NCI-H345 (cell line): Measurements from ENCODE around the gene SLC44A4.
"Not testable (repeated sequence)": the region's sequence is repeated elsewhere in the genome, so short reads cannot be mapped to it uniquely, and the experiment has no call there.

Experiments
- DNase-seq: peaks from one replicate; lab custom pipeline; 2025; lab: John Stamatoyannopoulos, UW

Gene SLC44A4

DNA sequence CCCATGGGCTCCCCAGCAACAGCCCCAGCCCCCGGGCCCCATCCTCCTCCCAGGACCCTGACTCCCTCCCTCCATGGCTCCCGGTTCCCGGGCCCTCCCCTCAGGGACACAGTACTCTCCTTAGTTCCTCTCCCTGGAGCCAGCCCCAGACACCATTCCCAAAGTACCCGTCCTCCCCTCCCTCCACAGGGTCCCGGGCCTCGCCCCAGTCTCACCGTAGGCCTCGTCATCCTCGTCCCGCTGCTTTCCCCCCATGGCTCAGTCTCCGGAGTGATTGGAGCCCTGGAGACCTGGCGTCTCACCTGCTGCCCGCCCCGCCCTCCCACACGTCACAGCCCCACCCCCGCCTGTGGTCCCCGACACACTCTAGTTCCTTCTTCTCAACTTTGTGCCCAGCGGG lies at the start of gene SLC44A4:
SLC44A4 (minus strand) TSS at position 272 of the 400 bp plus-strand sequence; CDS start at position 255, 17 bp downstream.
- DNase-seq = no peak

DNA sequence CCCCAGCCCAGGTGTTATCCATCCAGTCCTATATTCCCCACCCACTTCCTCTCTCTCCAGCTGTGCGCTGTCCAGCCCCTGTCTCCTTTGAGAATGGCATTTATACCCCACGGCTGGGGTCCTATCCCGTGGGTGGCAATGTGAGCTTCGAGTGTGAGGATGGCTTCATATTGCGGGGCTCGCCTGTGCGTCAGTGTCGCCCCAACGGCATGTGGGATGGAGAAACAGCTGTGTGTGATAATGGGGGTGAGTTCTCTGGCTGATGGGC lies 49.8 kb upstream of the SLC44A4 start:
- no peak for DNase-seq

DNA sequence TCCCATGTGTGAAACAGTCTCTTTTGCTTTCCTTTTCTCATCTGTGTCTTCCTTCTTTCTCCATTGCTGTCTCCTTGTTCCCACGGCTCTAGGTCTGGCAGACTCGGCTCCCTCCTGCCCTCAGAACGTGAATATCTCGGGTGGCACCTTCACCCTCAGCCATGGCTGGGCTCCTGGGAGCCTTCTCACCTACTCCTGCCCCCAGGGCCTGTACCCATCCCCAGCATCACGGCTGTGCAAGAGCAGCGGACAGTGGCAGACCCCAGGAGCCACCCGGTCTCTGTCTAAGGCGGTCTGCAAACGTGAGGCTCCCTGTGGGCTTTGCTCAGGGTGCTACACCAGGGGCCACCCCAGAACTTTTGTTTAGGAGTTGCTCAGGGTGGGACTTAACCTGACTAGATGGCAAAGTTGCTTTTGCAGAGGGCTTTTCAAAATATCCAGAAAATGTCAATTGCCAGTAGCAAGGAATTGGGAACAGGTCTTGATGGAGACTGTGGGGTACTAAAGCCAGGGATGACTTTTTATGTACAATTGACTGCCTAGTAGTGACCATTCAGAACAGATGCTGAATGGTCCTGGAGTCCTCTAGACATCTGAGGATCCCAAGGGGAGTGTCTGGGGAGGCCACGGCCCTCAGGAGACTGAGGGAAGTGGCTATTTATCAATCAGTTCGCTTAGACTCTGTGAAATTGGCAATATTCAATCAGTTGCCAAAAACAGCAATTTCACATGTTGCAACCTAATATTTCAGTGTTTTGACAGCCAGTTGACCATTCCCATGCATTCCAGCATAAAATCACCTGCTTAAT lies 49.3 kb upstream of the SLC44A4 start:
- no peak for DNase-seq

DNA sequence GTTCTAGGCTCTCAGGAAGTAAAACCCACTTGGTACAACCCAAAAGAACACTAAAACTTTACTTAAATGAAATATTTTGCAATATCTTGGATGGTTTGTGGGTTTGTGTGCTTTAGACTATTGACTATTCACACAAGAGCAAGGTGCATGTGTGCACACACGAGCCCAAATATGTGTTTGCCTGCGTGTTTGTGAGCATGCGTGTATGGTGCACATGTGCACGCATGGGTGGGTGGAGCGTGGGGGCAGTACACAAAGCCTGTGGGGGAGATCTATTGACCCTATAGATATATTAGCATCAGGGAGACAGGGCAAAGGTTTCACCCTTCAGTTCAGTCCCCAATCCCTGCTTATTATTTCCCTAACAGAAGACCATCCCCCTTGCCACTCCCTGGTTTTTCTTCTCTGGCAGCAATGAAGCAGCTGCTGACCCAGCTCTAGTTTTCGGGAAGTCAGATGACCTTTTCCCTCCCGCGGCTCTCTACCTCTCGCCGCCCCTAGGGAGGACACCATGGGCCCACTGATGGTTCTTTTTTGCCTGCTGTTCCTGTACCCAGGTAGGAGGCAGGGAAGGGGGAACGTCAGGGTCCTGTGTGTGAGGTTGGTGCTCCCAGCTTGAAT lies 48.6 kb upstream of the SLC44A4 start, which contains the start of gene C2:
C2 (plus strand) TSS at position 476 of the 621 bp plus-strand sequence; CDS start at position 512, 36 bp downstream.
- DNase-seq = no peak

DNA sequence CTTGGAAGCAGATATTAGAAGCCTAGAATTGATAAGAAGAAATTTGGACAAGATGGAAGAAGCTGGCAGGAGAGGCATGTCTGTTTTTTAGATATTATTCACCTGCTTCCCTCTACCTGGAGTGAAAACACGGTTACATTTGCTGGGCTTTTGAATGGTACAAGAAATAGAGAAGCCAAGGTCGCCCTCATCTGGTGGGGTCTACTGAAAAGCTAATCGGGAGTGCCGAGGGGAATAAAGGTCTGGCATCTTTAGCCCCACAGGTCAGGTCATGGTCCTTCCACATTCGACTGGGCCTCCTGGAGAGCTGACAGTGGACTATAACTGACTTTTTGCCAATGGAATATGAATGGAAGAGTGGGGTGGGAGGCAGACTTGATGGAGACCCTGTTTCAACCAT lies 44.1 kb upstream of the SLC44A4 start:
- peak; percentile 19 for DNase-seq

DNA sequence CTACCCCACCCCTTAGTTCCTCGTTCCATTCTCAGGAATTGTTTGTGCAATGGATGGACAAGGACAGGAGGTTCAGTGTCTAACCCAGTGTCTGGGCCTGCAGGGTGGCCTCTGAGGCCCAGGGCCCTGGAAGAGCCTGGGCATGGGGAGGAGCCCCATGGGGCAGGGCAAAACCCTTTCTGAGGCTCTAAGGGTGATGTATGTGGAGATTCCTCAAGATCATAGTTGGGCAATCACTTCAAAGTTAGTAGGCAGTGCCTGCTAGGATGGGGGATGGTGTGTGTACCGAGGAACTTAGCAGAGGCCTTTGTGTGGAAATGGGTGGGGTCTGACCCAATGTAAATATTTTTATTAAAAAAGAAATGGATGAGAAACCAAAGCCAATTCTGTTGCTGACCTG lies 42.0 kb upstream of the SLC44A4 start:
- no peak for DNase-seq

DNA sequence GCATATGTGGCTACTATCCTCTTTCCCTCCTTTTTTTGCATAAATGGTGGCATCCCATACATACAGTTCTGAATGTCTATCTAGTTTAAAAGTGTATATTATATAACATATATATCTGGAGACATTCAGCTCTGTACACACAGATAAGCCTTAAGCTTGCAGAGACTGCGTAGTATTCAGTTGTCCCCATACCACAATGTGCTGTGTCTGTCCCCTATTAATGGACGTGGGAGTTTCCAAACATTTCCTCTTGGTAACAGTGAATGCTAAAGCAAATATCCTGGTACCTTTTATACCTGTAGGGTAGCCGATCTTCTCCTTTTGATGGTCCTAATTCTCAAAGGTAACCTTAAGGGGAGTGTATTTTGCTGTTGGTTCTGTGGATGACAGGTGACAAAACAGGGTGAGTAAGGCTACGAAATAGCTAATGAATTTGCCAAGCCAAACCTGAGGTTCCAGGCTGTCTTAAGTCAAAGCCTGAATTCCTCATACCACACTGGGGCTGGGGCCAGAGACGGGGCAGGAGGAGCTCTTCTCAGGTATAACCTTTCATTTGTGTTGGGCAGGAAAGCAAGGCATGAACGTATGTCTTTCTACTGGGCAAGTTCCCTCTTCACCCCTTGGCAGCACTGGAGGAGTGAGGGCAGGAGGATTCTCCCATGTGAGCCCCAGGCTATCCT lies 41.0 kb upstream of the SLC44A4 start:
- DNase-seq = no peak

DNA sequence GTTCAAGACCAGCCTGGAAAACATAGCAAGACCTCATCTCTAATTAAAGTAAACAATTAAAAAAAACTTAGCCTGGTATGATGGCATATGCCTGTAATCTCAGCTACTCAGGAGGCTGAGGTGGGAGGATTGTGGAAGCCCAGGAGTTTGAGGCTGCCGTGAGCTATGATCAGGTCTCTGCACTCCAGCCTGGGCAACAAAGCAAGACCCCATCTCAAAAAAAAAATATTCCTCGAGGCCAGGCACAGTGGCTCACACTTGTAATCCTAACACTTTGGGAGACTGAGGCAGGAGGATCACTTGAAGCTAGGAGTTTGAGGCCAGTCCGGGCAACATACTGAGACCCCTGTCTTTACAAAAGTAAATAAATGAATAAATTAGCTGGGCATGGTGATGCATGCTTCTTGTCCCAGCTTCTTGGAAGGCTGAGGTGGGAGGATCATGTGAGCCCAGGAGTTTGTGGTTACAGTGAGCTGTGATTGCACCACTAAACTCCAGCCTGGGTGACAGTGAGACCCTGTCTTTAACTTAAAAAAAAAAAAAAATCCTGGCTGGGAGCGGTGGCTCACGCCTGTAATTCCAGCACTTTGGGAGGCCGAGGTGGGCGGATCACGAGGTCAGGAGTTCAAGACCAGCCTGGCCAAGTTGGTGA lies 39.4 kb upstream of the SLC44A4 start:
- no peak for DNase-seq

DNA sequence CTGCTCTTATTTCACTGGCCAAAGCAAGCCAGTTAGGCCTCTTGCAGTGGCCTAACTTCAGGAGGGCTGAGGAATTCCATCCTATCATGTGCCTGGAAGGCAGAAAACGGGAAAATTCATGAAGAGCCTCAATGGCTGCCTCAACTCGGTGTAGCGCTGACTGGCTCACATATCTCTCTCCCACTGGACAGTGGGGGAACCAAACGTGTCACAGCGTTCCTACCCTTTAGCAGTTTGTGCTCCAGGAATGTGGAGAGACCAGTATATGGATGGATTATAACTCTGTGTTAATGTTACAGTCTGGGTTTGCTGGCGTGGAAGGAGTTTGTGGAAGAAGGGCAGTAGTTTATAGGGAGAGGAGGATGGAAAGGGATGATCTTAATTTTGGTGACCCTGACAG lies 37.0 kb upstream of the SLC44A4 start:
- no peak for DNase-seq

DNA sequence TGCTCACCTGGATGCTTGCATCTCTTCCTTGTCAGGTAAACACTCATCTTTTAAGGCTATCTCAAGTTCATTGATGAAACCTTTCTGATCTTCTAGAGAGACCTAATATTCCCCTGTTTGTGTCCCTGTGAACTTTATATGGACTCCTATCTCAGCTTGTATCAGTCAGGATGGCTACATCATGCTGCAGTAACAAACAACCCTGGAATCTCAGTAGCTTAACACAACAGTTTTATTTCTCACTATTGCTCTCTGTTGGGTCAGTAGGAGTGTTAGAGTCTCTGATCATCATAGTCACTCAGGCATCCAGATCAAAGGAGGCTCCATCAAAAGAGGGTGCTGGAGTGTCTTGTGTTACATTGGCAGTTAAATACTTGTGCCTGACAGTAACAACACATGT lies 36.6 kb upstream of the SLC44A4 start:
- DNase-seq = no peak

DNA sequence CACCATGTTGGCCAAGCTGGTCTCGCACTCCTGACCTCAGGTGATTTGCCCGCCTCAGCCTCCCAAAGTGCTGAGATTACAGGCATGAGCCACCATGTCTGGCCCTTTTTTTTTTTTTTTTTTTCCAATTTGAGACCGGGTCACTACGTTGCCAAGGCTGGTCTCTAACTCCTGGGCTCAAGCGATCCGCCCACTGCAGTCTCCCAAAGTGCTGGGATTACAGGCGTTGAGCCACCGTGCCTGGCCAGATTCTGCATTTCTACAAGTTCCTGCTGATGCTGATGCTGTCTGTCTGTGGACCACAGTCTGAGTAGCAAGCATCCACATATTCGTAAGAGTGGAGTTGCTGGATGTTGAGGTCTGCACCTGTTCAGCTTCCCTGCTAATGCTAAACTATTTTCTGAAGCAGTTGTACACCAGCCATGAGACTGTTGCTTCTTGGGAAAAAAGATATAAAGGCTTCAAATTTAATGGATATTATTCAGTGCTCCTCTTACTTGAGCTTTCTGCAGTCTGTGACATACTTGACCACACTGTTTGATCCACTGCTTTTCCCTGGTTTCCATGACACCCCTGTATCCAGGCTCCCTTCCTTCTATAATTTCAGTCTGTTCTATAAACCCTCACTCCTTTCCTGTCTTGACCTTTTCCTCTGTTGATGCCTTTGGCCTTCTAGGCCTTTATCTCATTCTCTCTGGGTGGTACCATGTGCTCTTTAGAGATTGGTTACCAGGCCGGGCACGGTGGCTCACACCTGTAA lies 33.2 kb upstream of the SLC44A4 start:
- no peak for DNase-seq

DNA sequence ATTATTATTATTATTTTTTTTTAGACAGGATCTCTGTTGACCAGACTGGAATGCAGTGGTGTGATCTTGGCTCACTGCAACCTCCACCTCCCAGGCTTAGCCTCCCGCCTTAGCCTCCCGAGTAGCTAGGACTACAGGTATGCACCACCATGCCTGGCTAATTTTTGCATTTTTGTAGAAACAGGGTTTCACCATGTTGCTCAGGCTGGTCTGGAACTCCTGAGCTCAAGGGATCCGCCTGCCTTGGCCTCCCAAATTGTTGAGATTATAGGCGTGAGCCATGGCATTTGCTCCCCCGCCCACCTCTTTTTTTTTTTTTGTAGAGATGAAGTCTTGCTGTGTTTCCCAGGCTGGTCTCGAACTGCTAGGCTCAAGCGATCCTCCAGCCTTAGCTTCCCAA lies 30.5 kb upstream of the SLC44A4 start:
- not testable (repeated sequence) for DNase-seq

DNA sequence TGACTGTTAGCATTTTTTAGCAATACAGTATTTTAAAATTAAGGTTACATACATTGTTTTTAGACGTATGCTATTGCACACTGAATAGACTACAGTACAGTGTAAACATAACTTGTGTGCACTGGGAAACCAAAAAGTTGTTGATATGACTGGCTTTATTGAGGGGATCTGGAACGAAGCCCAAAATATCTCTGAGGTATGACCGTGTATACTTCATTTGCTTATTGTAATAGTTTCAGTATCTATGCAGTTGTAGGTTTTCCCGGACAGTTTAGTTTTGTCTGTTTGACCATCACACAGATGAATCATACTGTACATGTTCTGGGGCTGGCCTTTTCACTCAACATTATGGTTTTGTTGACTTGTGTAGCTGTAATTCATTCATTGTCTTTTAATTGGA lies 30.0 kb upstream of the SLC44A4 start:
- DNase-seq = no peak

DNA sequence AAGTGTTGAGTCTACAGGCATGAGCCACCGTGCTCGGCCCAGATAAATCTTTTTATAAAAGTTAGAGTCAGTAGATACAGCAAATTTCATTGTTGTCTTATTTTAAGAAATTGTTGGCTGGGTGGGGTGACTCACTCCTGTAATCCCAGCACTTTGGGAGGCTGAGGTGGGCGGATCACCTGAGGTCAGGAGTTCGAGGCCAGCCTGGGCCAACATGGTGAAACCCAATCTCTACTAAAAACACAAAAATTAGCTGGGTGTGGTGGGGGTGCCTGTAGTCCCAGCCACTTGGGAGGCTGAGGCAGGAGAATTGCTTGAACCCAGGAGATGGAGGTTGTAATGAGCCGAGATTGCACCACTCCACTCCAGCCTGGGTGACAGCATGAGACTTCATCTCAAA lies 29.5 kb upstream of the SLC44A4 start:
- not testable (repeated sequence) for DNase-seq

DNA sequence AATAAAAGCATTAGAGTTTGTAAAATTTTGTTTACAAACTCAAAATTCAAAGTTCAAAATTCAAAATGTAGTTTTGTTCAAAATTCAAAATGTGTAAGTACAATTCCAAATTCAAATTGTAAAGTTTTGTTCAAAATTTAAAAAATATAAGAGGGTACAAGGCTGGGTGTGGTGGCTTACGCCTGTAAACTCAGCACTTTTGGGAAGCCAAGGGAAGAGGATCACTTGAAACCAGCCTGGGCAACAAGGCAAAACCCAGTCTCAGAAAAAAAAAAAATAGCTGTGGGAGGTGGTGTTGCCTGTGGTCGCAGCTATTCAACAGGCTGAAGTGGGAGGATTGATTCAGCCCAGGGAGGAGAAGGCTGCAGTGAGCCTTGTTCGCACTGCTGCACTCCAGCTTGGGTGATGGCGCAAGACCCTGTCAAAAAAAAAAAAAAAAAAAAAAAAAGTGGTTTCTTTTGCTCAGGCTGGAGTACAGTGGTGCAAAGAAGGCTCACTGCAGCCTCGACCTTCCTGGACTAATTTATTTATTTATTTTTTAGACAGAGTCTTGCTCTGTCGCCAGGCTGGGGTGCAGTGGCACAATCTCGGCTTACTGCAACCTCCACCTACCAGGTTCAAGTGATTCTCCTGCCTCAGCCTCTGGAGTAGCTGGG lies 28.5 kb upstream of the SLC44A4 start:
- no peak for DNase-seq

DNA sequence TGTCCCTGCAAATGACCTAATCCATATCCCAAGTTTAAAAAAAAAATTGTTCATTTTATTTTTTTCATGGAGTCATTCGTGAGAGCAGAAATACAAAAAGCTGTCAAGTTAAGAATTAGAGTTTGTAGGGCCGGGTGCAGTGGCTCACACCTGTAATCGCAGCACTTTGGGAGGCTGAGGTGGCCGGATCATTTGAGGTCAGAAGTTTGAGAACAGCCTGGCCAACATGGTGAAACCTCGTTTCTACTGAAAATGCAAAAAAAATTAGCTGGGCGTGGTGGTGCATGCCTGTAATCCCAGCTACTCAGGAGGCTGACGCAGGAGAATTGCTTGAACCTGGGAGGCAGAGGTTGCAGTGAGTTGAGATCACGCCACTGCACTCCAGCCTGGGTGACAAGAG lies 27.9 kb upstream of the SLC44A4 start:
- not testable (repeated sequence) for DNase-seq

DNA sequence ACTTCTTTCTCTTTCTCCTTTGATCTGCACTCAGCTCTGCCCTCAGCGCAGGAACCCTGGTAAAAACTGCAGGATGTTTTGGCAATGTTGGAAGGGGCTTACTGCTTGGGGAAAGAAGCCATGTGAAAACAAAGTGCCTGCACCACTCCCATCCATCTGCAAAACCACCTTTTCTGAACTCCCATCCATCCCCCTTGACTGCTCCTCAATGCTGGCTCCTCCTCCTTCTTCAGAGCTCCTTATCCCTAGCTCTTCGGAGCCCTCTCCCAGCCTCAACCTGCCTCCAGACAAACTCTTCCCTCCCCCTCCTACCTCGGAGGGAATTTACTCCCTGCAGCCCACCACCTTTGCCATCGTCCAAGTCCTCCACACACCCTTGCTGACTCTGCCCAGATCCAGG lies 27.3 kb upstream of the SLC44A4 start:
- DNase-seq = no peak

DNA sequence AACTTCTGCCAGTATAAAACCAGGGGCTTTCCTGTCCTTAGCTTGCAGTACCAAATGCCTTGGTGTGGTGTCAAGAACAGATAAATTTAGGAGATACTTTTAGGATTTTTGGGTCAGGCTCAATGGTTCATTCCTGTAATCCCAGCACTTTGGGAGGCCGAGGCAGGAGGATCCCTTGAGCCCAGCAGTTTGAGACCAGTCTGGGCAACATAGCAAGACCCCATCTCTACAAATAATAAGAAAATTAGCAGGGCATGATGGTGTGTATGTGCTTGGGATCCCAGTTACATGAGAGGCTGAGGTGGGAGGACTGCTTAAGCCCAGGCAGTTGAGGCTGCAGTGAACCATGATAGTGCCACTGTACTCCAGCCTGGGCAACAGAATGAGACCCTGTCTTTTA lies 26.2 kb upstream of the SLC44A4 start:
- no peak for DNase-seq

DNA sequence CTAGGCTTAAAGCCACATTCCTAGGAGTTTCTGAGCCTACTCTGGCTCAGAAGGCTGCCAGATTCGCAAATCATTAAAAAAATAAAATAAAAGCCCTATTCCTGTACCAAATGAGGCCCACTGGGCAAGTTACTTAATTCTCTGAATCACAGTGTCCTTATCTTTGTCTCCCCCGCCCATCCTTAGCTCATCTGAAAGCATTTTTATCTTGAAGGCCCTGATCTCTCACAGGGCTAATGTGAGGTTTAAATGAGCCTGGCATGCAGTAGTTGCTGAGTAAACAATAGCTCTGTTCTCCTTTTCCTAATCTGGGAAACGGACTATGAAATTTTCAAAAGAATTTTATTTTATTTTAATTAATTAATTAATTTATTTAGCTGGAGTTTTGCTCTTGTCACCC lies 25.2 kb upstream of the SLC44A4 start:
- no peak for DNase-seq

DNA sequence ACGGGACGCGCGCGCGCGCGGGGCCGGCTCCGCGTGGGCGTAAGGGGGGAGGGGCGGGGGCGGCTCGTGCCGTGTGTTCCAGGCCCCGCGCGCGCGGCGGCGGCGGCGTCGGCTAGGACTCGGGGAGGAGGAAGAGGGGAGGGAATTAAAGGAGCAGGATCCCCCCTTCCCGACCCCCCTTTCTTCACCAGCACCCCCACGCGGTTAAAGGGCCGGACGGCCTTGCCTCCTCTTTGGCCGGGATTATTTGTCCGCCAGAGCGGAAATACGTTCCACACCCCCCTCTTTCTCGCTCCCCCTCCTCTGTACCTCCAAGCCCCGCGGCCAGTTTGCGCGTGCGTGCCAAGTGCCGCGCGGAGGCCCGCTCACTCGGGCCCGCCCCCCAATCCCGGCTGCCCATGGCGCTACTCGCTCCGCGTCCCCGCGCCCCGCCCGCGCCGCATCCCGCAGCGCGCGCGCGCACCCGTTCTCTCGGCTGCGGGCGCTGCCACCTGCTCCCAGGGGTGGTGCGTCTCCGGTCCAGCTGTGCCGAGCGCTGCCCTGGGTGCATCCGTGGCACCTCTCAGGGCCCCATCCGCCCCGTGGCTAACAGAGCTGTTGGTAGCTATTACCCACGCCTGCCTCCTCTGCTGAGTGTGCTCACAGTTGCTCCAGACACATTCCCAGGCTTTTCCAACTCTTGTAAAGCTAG lies 23.3 kb upstream of the SLC44A4 start, which contains the start of gene ZBTB12:
ZBTB12 (minus strand) TSS at position 134 of the 691 bp plus-strand sequence. CDS start 781 bp downstream, outside the sequence.
- DNase-seq = peak; percentile 97
